Liver (tissue), 10 donors: Measurements from ENCODE around the gene FKBP5. TPM values are rescaled to one million over a fixed set of nuclear protein-coding genes. Genes with fewer than 3 reads are reported as not detected.

Experiments
- DNase-seq: peaks from one replicate; pipeline ENCODE4 v3.0.0-alpha.2; 2017; ENCODE audit warnings: low spot score
- H3K27ac ChIP-seq, 2 donors: one replicate each; pipeline ENCODE4 v1.7.0; 2013; ENCODE audit warnings: inconsistent platforms in 2 of 2, low read length in 2 of 2, control low read depth in 1 of 2, low read depth in 1 of 2, mild to moderate bottlenecking in 1 of 2
- H3K27me3 ChIP-seq, 4 donors: one replicate each; pipeline versions ENCODE4 v1.6.1 to v1.7.0; 2013; ENCODE audit warnings: low read length in 3 of 4, inconsistent platforms in 1 of 4, mild to moderate bottlenecking in 1 of 4, moderate library complexity in 1 of 4; ENCODE audit not compliant: control insufficient read depth in 4 of 4, insufficient read depth in 4 of 4
- H3K36me3 ChIP-seq, 4 donors: one replicate each; pipeline versions ENCODE4 v1.6.1 to v1.7.0; 2013; ENCODE audit warnings: low read length in 3 of 4, mild to moderate bottlenecking in 3 of 4, low read depth in 1 of 4, moderate library complexity in 1 of 4; ENCODE audit not compliant: control insufficient read depth in 4 of 4, insufficient read depth in 3 of 4
- H3K4me1 ChIP-seq, 4 donors: one replicate each; pipeline versions ENCODE4 v1.6.1 to v1.7.0; 2013; ENCODE audit warnings: low read length in 3 of 4, mild to moderate bottlenecking in 3 of 4, moderate library complexity in 1 of 4; ENCODE audit not compliant: control insufficient read depth in 4 of 4, insufficient read depth in 4 of 4
- H3K4me3 ChIP-seq, 3 donors: one replicate each; pipeline versions ENCODE4 v1.6.1 to v1.7.0; 2013; ENCODE audit warnings: low read length in 3 of 3, control low read depth in 1 of 3, low read depth in 1 of 3, mild to moderate bottlenecking in 1 of 3
- H3K9ac ChIP-seq, 2 donors: one replicate each; pipeline ENCODE4 v1.7.0; 2013; ENCODE audit warnings: low read length in 2 of 2, mild to moderate bottlenecking in 2 of 2, moderate library complexity in 2 of 2, control low read depth in 1 of 2, low read depth in 1 of 2
- H3K9me3 ChIP-seq, 4 donors: one replicate each; pipeline versions ENCODE4 v1.6.1 to v1.7.0; 2013; ENCODE audit warnings: low read length in 3 of 4; ENCODE audit not compliant: control insufficient read depth in 4 of 4
- FOXA2 ChIP-seq: IDR thresholded peaks from 2 replicates; pipeline ENCODE4 v1.6.1; 2016; ENCODE audit warnings: antibody characterized with exemption
- GABPA ChIP-seq, 2 donors: IDR thresholded peaks in 1 of 2; conservative IDR thresholded peaks in 1 of 2; 2 replicates each; pipeline ENCODE4 v1.6.1; 2016; ENCODE audit warnings: antibody characterized with exemption in 2 of 2, mild to moderate bottlenecking in 1 of 2, moderate library complexity in 1 of 2
- HNF4A ChIP-seq, 2 donors: conservative IDR thresholded peaks; 2 replicates each; pipeline ENCODE4 v1.6.1; 2016; ENCODE audit warnings: antibody characterized with exemption in 2 of 2, mild to moderate bottlenecking in 2 of 2
- HNF4G ChIP-seq: IDR thresholded peaks from 2 replicates; pipeline ENCODE4 v1.6.1; 2016; ENCODE audit warnings: antibody characterized with exemption
- NR2F2 ChIP-seq: IDR thresholded peaks from 2 replicates; pipeline ENCODE4 v1.6.1; 2016; ENCODE audit warnings: antibody characterized with exemption
- RAD21 ChIP-seq, 2 donors: IDR thresholded peaks; 2 replicates each; pipeline ENCODE4 v1.6.1; 2016; ENCODE audit warnings: antibody characterized with exemption in 2 of 2, mild to moderate bottlenecking in 2 of 2
- RXRA ChIP-seq, 2 donors: IDR thresholded peaks; 2 replicates each; pipeline ENCODE4 v1.6.1; 2017 to 2018; ENCODE audit warnings: antibody characterized with exemption in 2 of 2, mild to moderate bottlenecking in 1 of 2
- SP1 ChIP-seq: IDR thresholded peaks from 2 replicates; pipeline ENCODE4 v1.6.1; 2018; ENCODE audit warnings: antibody characterized with exemption, mild to moderate bottlenecking
- TAF1 ChIP-seq: conservative IDR thresholded peaks from 2 replicates; pipeline ENCODE4 v1.6.1; 2016; ENCODE audit warnings: antibody characterized with exemption, mild to moderate bottlenecking
- YY1 ChIP-seq: IDR thresholded peaks from 2 replicates; pipeline ENCODE4 v1.6.1; 2016; ENCODE audit warnings: antibody characterized with exemption, mild to moderate bottlenecking
- WGBS: extraction: QIAGEN DNeasy Blood & Tissue Kit; methylation state at CpG from one replicate; pipeline ENCODE4 v1.1.7; 2013; 5-methylcytosine and 5-hydroxymethylcytosine counted together
- polyA plus RNA-seq, 2 donors: library from polyadenylated mRNA; stranded (reverse) in 1 of 2; unstranded in 1 of 2; fragments of 200-250 nt in 1 of 2; fragments of >200 nt in 1 of 2; fragmentation: Nextera tagmentation in 1 of 2; extraction: Ambion mirVana in 1 of 2; gene quantifications; one replicate each; pipeline versions ENCODE4 v1.2.1 to v1.2.3, GENCODE V29; 2013 to 2015
- small RNA-seq: library from RNA; depleted of rRNA; stranded (forward); fragments of <200 nt; gene quantifications from one replicate; pipeline ENCODE3, GENCODE V24; 2014
- total RNA-seq, 2 donors: library from RNA; depleted of rRNA; stranded (reverse); fragments of >200 nt; gene quantifications; one replicate each; pipeline ENCODE4 v1.2.3, GENCODE V29; 2014
- TF ChIP-seq, protein P1 (sequence below): IDR thresholded peaks from 2 replicates; pipeline ENCODE4 v1.6.1; 2016; ENCODE audit warnings: antibody characterized with exemption
- TF ChIP-seq, protein P2 (sequence below): IDR thresholded peaks from 2 replicates; pipeline ENCODE4 v1.6.1; 2016; ENCODE audit warnings: antibody characterized with exemption, mild to moderate bottlenecking
- TF ChIP-seq, protein P3 (sequence below): IDR thresholded peaks from 2 replicates; pipeline ENCODE4 v1.6.1; 2016; ENCODE audit warnings: antibody characterized with exemption
- TF ChIP-seq, protein P4 (sequence below): IDR thresholded peaks from 2 replicates; pipeline ENCODE4 v1.6.1; 2016; ENCODE audit warnings: antibody characterized with exemption
- donor health status: healthy.
- donor health status: healthy.
- donor health status: healthy.
- donor health status: healthy.
- donor health status: healthy.

Gene FKBP5
- total and polyA plus RNA-seq, 4 donors, result 10.3 to 132 (median 63.7) TPM

DNA sequence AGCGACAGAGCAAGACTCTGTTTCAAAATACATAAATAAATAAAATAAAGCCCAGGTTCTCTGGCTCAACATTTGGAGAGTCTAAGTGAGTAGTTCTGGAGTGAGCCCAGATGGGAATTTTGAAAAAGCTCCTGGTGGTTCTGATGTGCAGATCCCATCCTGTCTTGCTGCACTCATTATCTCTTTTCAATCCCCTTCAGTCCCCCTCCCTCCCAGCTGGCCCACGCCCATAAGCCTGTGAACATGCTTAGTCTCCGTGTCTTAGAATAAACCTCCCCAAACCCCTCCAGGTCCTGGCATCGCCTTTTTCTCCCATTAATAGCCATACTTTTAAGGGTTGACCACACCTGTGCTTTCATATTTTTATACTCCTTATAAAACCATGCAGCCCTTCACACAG lies 156.6 kb downstream of the FKBP5 start:
- WGBS, result 86% methylated on average over 4 of the region's 4 CpGs
- TF ChIP-seq YY1 (no peak), FOXA2 (no peak), HNF4A (conservative IDR thresholded peaks at IDR 0.05) (no peak), RAD21 (IDR thresholded peaks at IDR 0.05) (no peak)
- TF ChIP-seq, protein P1, sequence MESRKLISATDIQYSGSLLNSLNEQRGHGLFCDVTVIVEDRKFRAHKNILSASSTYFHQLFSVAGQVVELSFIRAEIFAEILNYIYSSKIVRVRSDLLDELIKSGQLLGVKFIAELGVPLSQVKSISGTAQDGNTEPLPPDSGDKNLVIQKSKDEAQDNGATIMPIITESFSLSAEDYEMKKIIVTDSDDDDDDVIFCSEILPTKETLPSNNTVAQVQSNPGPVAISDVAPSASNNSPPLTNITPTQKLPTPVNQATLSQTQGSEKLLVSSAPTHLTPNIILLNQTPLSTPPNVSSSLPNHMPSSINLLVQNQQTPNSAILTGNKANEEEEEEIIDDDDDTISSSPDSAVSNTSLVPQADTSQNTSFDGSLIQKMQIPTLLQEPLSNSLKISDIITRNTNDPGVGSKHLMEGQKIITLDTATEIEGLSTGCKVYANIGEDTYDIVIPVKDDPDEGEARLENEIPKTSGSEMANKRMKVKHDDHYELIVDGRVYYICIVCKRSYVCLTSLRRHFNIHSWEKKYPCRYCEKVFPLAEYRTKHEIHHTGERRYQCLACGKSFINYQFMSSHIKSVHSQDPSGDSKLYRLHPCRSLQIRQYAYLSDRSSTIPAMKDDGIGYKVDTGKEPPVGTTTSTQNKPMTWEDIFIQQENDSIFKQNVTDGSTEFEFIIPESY, result no peak
- no peaks in the 10 kb centered on the region for H3K9me3 ChIP-seq
- no peak overlapping the region for H3K9ac ChIP-seq
- no peak for DNase-seq
- no peaks in the 10 kb centered on the region for H3K36me3 ChIP-seq
- no peak overlapping the region for H3K4me3 ChIP-seq
- no peaks in the 10 kb centered on the region for H3K4me1 ChIP-seq
- no peaks in the 10 kb centered on the region for H3K27me3 ChIP-seq
- no peak overlapping the region for H3K27ac ChIP-seq

DNA sequence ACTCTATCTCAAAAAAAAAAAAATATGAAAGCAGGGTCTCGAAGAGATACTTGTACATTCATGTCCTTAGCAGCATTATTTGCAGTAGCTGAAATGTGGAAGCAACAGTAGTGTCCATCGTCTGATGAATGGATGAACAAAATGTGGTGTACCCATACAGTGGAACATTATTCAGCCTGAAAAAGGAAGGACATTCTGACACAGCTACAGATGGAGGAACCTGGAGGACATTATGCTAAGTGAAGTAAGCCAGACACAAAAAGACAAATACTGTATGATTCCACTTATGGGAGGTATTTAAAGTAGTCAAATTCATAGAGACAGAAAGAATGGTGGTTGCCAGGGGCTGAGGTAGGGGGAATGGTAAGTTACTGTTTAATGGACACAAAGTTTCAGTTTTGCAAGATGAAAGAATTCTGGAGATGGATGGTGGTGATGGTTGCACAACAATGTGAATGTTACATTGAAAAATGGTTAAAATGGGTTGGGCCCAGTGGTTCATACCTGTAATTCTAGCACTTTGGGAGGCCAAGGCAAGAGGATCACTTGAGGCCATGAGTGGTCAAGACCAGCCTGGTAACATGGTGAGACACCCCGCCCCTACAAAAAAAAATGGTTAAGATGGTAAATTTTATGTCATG lies 164.2 kb downstream of the FKBP5 start:
- Histone ChIP-seq H3K27ac (no peak overlapping the region), H3K27me3 (no peaks in the 10 kb centered on the region), H3K9ac (no peak overlapping the region), H3K4me3 (no peak overlapping the region), H3K4me1 (peaks cover 0 to 3% (median 2%) of the 10 kb centered on the region in 4 donors), H3K36me3 (no peaks in the 10 kb centered on the region), H3K9me3 (no peaks in the 10 kb centered on the region)
- WGBS, result 92% methylated on average over 3 of the region's 3 CpGs
- DNase-seq, result no peak
- TF ChIP-seq, protein P2, sequence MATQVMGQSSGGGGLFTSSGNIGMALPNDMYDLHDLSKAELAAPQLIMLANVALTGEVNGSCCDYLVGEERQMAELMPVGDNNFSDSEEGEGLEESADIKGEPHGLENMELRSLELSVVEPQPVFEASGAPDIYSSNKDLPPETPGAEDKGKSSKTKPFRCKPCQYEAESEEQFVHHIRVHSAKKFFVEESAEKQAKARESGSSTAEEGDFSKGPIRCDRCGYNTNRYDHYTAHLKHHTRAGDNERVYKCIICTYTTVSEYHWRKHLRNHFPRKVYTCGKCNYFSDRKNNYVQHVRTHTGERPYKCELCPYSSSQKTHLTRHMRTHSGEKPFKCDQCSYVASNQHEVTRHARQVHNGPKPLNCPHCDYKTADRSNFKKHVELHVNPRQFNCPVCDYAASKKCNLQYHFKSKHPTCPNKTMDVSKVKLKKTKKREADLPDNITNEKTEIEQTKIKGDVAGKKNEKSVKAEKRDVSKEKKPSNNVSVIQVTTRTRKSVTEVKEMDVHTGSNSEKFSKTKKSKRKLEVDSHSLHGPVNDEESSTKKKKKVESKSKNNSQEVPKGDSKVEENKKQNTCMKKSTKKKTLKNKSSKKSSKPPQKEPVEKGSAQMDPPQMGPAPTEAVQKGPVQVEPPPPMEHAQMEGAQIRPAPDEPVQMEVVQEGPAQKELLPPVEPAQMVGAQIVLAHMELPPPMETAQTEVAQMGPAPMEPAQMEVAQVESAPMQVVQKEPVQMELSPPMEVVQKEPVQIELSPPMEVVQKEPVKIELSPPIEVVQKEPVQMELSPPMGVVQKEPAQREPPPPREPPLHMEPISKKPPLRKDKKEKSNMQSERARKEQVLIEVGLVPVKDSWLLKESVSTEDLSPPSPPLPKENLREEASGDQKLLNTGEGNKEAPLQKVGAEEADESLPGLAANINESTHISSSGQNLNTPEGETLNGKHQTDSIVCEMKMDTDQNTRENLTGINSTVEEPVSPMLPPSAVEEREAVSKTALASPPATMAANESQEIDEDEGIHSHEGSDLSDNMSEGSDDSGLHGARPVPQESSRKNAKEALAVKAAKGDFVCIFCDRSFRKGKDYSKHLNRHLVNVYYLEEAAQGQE, result no peak
- TF ChIP-seq, protein P1, result no peak
- TF ChIP-seq GABPA (IDR thresholded peaks at IDR 0.05 in 1 of 2, conservative IDR thresholded peaks at IDR 0.05 in 1 of 2), result no peak
- TF ChIP-seq TAF1, result no peak
- TF ChIP-seq HNF4G, result no peak
- TF ChIP-seq, protein P3, sequence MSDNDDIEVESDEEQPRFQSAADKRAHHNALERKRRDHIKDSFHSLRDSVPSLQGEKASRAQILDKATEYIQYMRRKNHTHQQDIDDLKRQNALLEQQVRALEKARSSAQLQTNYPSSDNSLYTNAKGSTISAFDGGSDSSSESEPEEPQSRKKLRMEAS, result no peak
- no peak for TF ChIP-seq RXRA (IDR thresholded peaks at IDR 0.05)
- TF ChIP-seq NR2F2, result no peak
- TF ChIP-seq HNF4A (conservative IDR thresholded peaks at IDR 0.05), result no peak
- no peak for TF ChIP-seq SP1
- TF ChIP-seq, protein P4, sequence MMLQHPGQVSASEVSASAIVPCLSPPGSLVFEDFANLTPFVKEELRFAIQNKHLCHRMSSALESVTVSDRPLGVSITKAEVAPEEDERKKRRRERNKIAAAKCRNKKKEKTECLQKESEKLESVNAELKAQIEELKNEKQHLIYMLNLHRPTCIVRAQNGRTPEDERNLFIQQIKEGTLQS, result no peak
- TF ChIP-seq FOXA2, result no peak
- TF ChIP-seq RAD21 (IDR thresholded peaks at IDR 0.05), result no peak

Small RNA genes within 50 kb of the gene (small RNA-seq; reads per million reads assigned to genes)
- gene MIR5690 (0.09 reads per million), gene RF00561 (not detected)

Other genes starting within 250 kb of the FKBP5 start
- gene FANCE, start 236.6 kb downstream of the FKBP5 start, total RNA-seq, result 1 to 10 TPM in 1 of 2 donors, under 1 TPM in 1; 0.84 to 4.2 TPM
- under 1 TPM; 0.11 to 0.74 TPM for gene FANCE, start 236.6 kb downstream of the FKBP5 start, polyA plus RNA-seq
- 1,000 to 10,000 TPM in 1 of 2 donors, 100 to 1,000 TPM in 1; 363 to 1,235 TPM for gene RPL10A, start 220.5 kb downstream of the FKBP5 start, total RNA-seq
- 100 to 1,000 TPM; 213 to 694 TPM for gene RPL10A, start 220.5 kb downstream of the FKBP5 start, polyA plus RNA-seq
- gene TEAD3, start 191.8 kb downstream of the FKBP5 start, total RNA-seq, result 1 to 10 TPM; 1.9 to 5.8 TPM
- gene TEAD3, start 191.8 kb downstream of the FKBP5 start, polyA plus RNA-seq, result 1 to 10 TPM; 3.3 to 6.8 TPM
- not detected for gene TULP1, start 176.0 kb downstream of the FKBP5 start, total RNA-seq
- not detected for gene TULP1, start 176.0 kb downstream of the FKBP5 start, polyA plus RNA-seq
- under 1 TPM in 1 of 2 donors, not detected in 1; 0.42 TPM for gene ARMC12, start 48.1 kb upstream of the FKBP5 start, total RNA-seq
- gene ARMC12, start 48.1 kb upstream of the FKBP5 start, polyA plus RNA-seq, result under 1 TPM; 0.43 to 0.64 TPM
- not detected for gene CLPSL2, start 87.7 kb upstream of the FKBP5 start, total RNA-seq
- gene CLPSL2, start 87.7 kb upstream of the FKBP5 start, polyA plus RNA-seq, result not detected
- gene CLPSL1, start 92.1 kb upstream of the FKBP5 start, total RNA-seq, result not detected
- not detected for gene CLPSL1, start 92.1 kb upstream of the FKBP5 start, polyA plus RNA-seq
- not detected for gene CLPS, start 108.4 kb upstream of the FKBP5 start, total RNA-seq
- not detected for gene CLPS, start 108.4 kb upstream of the FKBP5 start, polyA plus RNA-seq
- not detected for gene LHFPL5, start 116.4 kb upstream of the FKBP5 start, total RNA-seq
- not detected for gene LHFPL5, start 116.4 kb upstream of the FKBP5 start, polyA plus RNA-seq
- 10 to 100 TPM; 38.7 to 41.2 TPM for gene SRPK1, start 232.2 kb upstream of the FKBP5 start, total RNA-seq
- 10 to 100 TPM; 11.9 to 27.2 TPM for gene SRPK1, start 232.2 kb upstream of the FKBP5 start, polyA plus RNA-seq